ENCODE measurements around the gene CACNA1B.

Gene CACNA1B

GRCh38 chr9:137917795-137918194 lies 40.2 kb downstream of the CACNA1B start:
- Mint-ChIP-seq H3K27me3 (peaks cover 4% of the 10 kb centered on the region), H3K9me3 (no peaks in the 10 kb centered on the region), H3K4me3 (no peak overlapping the region), H3K27ac (no peak overlapping the region), H3K36me3 (ENCODE audit: low read depth) (no peaks in the 10 kb centered on the region), H3K4me1 (ENCODE audit: low read depth) (no peaks in the 10 kb centered on the region)

- Mint-ChIP-seq H3K36me3 (ENCODE audit: low read depth) (no peaks in the 10 kb centered on the region), H3K27ac (no peak overlapping the region), H3K4me1 (ENCODE audit: low read depth) (no peaks in the 10 kb centered on the region), H3K9me3 (no peaks in the 10 kb centered on the region), H3K4me3 (no peak overlapping the region), H3K27me3 (peaks cover 4% of the 10 kb centered on the region)
Observed at GRCh38 chr9:137918331-137919094, 40.9 kb downstream of the CACNA1B start.

GRCh38 chr9:137919095-137919465 lies 41.5 kb downstream of the CACNA1B start:
- H3K4me3 Mint-ChIP-seq: no peak overlapping the region
- no peak overlapping the region for H3K27ac Mint-ChIP-seq
- H3K27me3 Mint-ChIP-seq: peaks cover 4% of the 10 kb centered on the region
- no peaks in the 10 kb centered on the region for H3K36me3 Mint-ChIP-seq (ENCODE audit: low read depth)
- no peaks in the 10 kb centered on the region for H3K4me1 Mint-ChIP-seq (ENCODE audit: low read depth)
- no peaks in the 10 kb centered on the region for H3K9me3 Mint-ChIP-seq

- H3K27ac Mint-ChIP-seq: no peak overlapping the region
- H3K9me3 Mint-ChIP-seq: no peaks in the 10 kb centered on the region
- no peak overlapping the region for H3K4me3 Mint-ChIP-seq
- H3K36me3 Mint-ChIP-seq (ENCODE audit: low read depth): no peaks in the 10 kb centered on the region
- peaks cover 4% of the 10 kb centered on the region for H3K27me3 Mint-ChIP-seq
- no peaks in the 10 kb centered on the region for H3K4me1 Mint-ChIP-seq (ENCODE audit: low read depth)
Observed at GRCh38 chr9:137919649-137920141, 42.1 kb downstream of the CACNA1B start.

- Mint-ChIP-seq H3K36me3 (ENCODE audit: low read depth) (no peaks in the 10 kb centered on the region), H3K4me3 (no peak overlapping the region), H3K4me1 (ENCODE audit: low read depth) (no peaks in the 10 kb centered on the region), H3K27me3 (peaks cover 4% of the 10 kb centered on the region), H3K9me3 (no peaks in the 10 kb centered on the region), H3K27ac (no peak overlapping the region)
Observed at GRCh38 chr9:137920753-137921152, 43.2 kb downstream of the CACNA1B start.

GRCh38 chr9:137924169-137924568 lies 46.6 kb downstream of the CACNA1B start:
- H3K4me1 Mint-ChIP-seq (ENCODE audit: low read depth): no peaks in the 10 kb centered on the region
- H3K27me3 Mint-ChIP-seq: peaks cover 16% of the 10 kb centered on the region
- H3K27ac Mint-ChIP-seq: no peak overlapping the region
- peaks cover 4% of the 10 kb centered on the region for H3K9me3 Mint-ChIP-seq
- no peak overlapping the region for H3K4me3 Mint-ChIP-seq
- H3K36me3 Mint-ChIP-seq (ENCODE audit: low read depth): no peaks in the 10 kb centered on the region

- Mint-ChIP-seq H3K27me3 (peaks cover 16% of the 10 kb centered on the region), H3K36me3 (ENCODE audit: low read depth) (no peaks in the 10 kb centered on the region), H3K4me3 (no peak overlapping the region), H3K4me1 (ENCODE audit: low read depth) (no peaks in the 10 kb centered on the region), H3K27ac (no peak overlapping the region), H3K9me3 (peaks cover 4% of the 10 kb centered on the region)
Observed at GRCh38 chr9:137924761-137925369, 47.3 kb downstream of the CACNA1B start.

GRCh38 chr9:137943655-137944054 lies 66.1 kb downstream of the CACNA1B start:
- Mint-ChIP-seq H3K27me3 (peaks cover 13% of the 10 kb centered on the region), H3K9me3 (peaks cover 31% of the 10 kb centered on the region), H3K36me3 (ENCODE audit: low read depth) (no peaks in the 10 kb centered on the region), H3K4me3 (no peak overlapping the region), H3K27ac (no peak overlapping the region), H3K4me1 (ENCODE audit: low read depth) (no peaks in the 10 kb centered on the region)

GRCh38 chr9:137945581-137945980 lies 68.0 kb downstream of the CACNA1B start:
- Mint-ChIP-seq H3K36me3 (ENCODE audit: low read depth) (no peaks in the 10 kb centered on the region), H3K4me3 (no peak overlapping the region), H3K9me3 (peaks cover 27% of the 10 kb centered on the region), H3K27ac (no peak overlapping the region), H3K4me1 (ENCODE audit: low read depth) (no peaks in the 10 kb centered on the region), H3K27me3 (peaks cover 4% of the 10 kb centered on the region)

- Mint-ChIP-seq H3K27ac (no peak overlapping the region), H3K36me3 (ENCODE audit: low read depth) (no peaks in the 10 kb centered on the region), H3K9me3 (peaks cover 24% of the 10 kb centered on the region), H3K4me3 (no peak overlapping the region), H3K4me1 (ENCODE audit: low read depth) (no peaks in the 10 kb centered on the region), H3K27me3 (no peaks in the 10 kb centered on the region)
Observed at GRCh38 chr9:137946993-137947392, 69.4 kb downstream of the CACNA1B start.

GRCh38 chr9:137948642-137949041 lies 71.1 kb downstream of the CACNA1B start:
- Mint-ChIP-seq H3K27me3 (no peaks in the 10 kb centered on the region), H3K4me3 (no peak overlapping the region), H3K27ac (no peak overlapping the region), H3K36me3 (ENCODE audit: low read depth) (no peaks in the 10 kb centered on the region), H3K4me1 (ENCODE audit: low read depth) (no peaks in the 10 kb centered on the region), H3K9me3 (peaks cover 17% of the 10 kb centered on the region)

GRCh38 chr9:137949260-137949659 lies 71.7 kb downstream of the CACNA1B start:
- no peaks in the 10 kb centered on the region for H3K36me3 Mint-ChIP-seq (ENCODE audit: low read depth)
- no peaks in the 10 kb centered on the region for H3K27me3 Mint-ChIP-seq
- no peak overlapping the region for H3K27ac Mint-ChIP-seq
- no peaks in the 10 kb centered on the region for H3K4me1 Mint-ChIP-seq (ENCODE audit: low read depth)
- H3K4me3 Mint-ChIP-seq: no peak overlapping the region
- H3K9me3 Mint-ChIP-seq: peaks cover 13% of the 10 kb centered on the region

GRCh38 chr9:137951107-137951506 lies 73.5 kb downstream of the CACNA1B start:
- H3K4me3 Mint-ChIP-seq: no peak overlapping the region
- H3K36me3 Mint-ChIP-seq (ENCODE audit: low read depth): no peaks in the 10 kb centered on the region
- H3K4me1 Mint-ChIP-seq (ENCODE audit: low read depth): no peaks in the 10 kb centered on the region
- no peaks in the 10 kb centered on the region for H3K27me3 Mint-ChIP-seq
- no peak overlapping the region for H3K27ac Mint-ChIP-seq
- H3K9me3 Mint-ChIP-seq: peaks cover 8% of the 10 kb centered on the region

- Mint-ChIP-seq H3K27ac (no peak overlapping the region), H3K36me3 (ENCODE audit: low read depth) (no peaks in the 10 kb centered on the region), H3K9me3 (peaks cover 4% of the 10 kb centered on the region), H3K4me3 (no peak overlapping the region), H3K27me3 (no peaks in the 10 kb centered on the region), H3K4me1 (ENCODE audit: low read depth) (no peaks in the 10 kb centered on the region)
Observed at GRCh38 chr9:137951597-137952490, 74.3 kb downstream of the CACNA1B start.

Data from stimulated activated naive CD8-positive, alpha-beta T cell treated with anti-CD3 and anti-CD28 coated beads, Interleukin-15, Interleukin-2, amounts not matched to agents 100 ng/mL and 50 ng/mL, for 24 hours (primary cell).